ENCODE data around the gene ZNF133. TPM values are rescaled to one million over a fixed set of nuclear protein-coding genes. Genes with fewer than 3 reads are reported as not detected.
A peak's percentile ranks its signal among the peaks of the same experiment; 100 is the strongest.
"Not testable (repeated sequence)": the region's sequence is repeated elsewhere in the genome, so short reads cannot be mapped to it uniquely, and the experiment has no call there.

The ZNF133 gene
- polyA plus RNA-seq, 1 experiment: 13.3 TPM

DNA sequence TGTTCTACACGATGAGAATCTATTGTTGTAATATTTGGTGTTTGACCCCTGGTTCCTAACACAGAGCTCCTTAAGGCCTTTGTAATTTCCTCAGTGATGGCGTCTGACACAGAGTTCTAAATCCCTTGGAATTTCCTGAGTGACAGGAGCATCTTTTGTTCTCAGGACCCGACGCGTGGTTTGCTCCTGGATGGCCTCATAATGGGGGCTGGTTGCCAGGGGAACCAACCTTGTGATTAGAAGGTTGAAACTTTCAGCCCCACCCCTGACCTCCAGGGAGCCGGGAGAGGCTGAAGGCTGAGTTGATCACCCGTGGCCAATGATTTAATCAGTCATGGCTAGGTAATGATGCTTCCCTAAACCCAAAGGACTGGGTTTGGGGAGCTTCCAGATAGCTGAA is 20.5 kb upstream of the ZNF133 start:
- CTCF ChIA-PET: interaction anchor here (2.0 kb wide), 1 partner anchor 8 kb away, joined by 11 read pairs; no protein-coding TSS in a partner anchor
- DNase-seq (ENCODE audit: low read depth, low spot score): no peak
- POLR2A ChIA-PET: no interaction called here
- H3K9me3 ChIP-seq (ENCODE audit: control insufficient read depth, insufficient read depth, low read length): no peaks in the 10 kb centered on the region
- no peak overlapping the region for H3K4me3 ChIP-seq (ENCODE audit: low read depth, low read length)
- TF ChIP-seq, protein P1, sequence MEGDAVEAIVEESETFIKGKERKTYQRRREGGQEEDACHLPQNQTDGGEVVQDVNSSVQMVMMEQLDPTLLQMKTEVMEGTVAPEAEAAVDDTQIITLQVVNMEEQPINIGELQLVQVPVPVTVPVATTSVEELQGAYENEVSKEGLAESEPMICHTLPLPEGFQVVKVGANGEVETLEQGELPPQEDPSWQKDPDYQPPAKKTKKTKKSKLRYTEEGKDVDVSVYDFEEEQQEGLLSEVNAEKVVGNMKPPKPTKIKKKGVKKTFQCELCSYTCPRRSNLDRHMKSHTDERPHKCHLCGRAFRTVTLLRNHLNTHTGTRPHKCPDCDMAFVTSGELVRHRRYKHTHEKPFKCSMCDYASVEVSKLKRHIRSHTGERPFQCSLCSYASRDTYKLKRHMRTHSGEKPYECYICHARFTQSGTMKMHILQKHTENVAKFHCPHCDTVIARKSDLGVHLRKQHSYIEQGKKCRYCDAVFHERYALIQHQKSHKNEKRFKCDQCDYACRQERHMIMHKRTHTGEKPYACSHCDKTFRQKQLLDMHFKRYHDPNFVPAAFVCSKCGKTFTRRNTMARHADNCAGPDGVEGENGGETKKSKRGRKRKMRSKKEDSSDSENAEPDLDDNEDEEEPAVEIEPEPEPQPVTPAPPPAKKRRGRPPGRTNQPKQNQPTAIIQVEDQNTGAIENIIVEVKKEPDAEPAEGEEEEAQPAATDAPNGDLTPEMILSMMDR (IDR thresholded peaks at IDR 0.05; ENCODE audit: low read depth, low read length): no peak
- no peak overlapping the region for H3K27ac ChIP-seq (ENCODE audit: low read depth, low read length)
- H3K27me3 ChIP-seq (ENCODE audit: control insufficient read depth, insufficient read depth, low read length): peaks cover 10% of the 10 kb centered on the region

DNA sequence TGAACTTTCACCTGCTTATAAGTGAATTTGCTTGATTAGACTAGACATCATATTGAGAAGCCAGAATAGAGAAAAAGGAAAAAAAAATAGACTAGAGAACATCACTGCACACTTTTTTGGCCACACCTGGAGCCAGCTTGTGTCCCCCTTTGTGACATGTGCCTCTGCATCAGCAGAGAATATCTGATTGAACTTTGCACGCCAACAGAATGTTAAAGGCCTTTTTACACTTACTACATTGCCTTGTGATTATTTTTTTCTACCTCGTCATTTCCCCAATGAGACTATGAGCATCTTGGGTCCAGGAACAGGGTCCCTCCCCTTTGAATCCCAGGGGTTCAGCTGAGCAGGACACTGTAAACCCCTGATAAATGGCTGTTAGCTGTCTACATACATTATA is 17.2 kb upstream of the ZNF133 start:
- Histone ChIP-seq H3K9me3 (ENCODE audit: control insufficient read depth, insufficient read depth, low read length) (no peaks in the 10 kb centered on the region), H3K27me3 (ENCODE audit: control insufficient read depth, insufficient read depth, low read length) (peaks cover 12% of the 10 kb centered on the region), H3K4me3 (ENCODE audit: low read depth, low read length) (no peak overlapping the region), H3K27ac (ENCODE audit: low read depth, low read length) (no peak overlapping the region)
- TF ChIP-seq, protein P1 (IDR thresholded peaks at IDR 0.05; ENCODE audit: low read depth, low read length): no peak
- ChIA-PET CTCF (no interaction called here), POLR2A (no interaction called here)
- DNase-seq (ENCODE audit: low read depth, low spot score): no peak

DNA sequence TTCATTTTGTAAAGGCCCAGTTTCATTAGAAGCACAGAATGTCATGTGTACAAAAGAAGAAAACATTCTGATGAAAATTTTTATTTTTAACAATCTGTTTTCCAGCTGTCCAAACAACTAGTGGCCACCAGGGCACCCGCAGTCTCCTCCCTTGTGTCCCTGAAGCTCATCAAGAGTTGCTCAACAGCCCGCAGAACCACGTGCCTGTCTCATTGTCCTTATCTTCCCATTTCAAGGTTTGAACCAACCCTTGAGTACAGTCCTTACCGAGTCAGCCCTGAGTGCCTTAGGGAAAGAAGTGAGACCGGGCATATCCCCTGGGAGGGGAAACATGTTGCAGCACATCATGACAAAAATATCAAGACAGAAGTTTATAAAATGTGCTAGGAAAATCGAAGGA is 15.9 kb upstream of the ZNF133 start:
- CTCF ChIA-PET: interaction anchor here (0.9 kb wide), 1 partner anchor 17 kb away, joined by 3 read pairs; no protein-coding TSS in a partner anchor
- no peak overlapping the region for H3K27ac ChIP-seq (ENCODE audit: low read depth, low read length)
- no peak overlapping the region for H3K4me3 ChIP-seq (ENCODE audit: low read depth, low read length)
- TF ChIP-seq, protein P1 (IDR thresholded peaks at IDR 0.05; ENCODE audit: low read depth, low read length): peak; percentile 21; the same call in 1 of the 2 replicates
- POLR2A ChIA-PET: no interaction called here
- H3K27me3 ChIP-seq (ENCODE audit: control insufficient read depth, insufficient read depth, low read length): peaks cover 12% of the 10 kb centered on the region
- no peak for DNase-seq (ENCODE audit: low read depth, low spot score)
- H3K9me3 ChIP-seq (ENCODE audit: control insufficient read depth, insufficient read depth, low read length): no peaks in the 10 kb centered on the region

DNA sequence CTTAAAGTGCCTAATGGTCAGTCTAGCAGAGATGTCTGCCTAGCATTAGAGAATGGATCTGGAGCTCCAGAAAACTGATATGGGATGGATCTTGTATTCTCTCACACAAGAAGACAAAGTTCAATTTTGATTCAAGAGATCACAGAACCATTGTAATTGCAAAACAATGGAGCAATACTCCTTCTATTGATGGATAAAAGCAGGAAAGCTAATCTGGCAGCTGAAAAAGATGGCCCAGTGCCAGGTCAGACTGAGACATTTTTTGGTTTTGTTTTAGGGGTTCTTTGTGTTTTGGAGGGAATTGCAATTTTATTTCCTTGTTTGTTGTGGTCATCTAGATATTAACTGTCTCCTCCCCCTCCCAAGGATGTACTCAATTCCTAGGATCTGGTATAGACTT is 14.6 kb upstream of the ZNF133 start:
- Histone ChIP-seq H3K4me3 (ENCODE audit: low read depth, low read length) (no peak overlapping the region), H3K9me3 (ENCODE audit: control insufficient read depth, insufficient read depth, low read length) (no peaks in the 10 kb centered on the region), H3K27ac (ENCODE audit: low read depth, low read length) (no peak overlapping the region), H3K27me3 (ENCODE audit: control insufficient read depth, insufficient read depth, low read length) (peaks cover 6% of the 10 kb centered on the region)
- TF ChIP-seq, protein P1 (IDR thresholded peaks at IDR 0.05; ENCODE audit: low read depth, low read length): no peak
- POLR2A ChIA-PET: no interaction called here
- DNase-seq (ENCODE audit: low read depth, low spot score): no peak
- CTCF ChIA-PET: no interaction called here

DNA sequence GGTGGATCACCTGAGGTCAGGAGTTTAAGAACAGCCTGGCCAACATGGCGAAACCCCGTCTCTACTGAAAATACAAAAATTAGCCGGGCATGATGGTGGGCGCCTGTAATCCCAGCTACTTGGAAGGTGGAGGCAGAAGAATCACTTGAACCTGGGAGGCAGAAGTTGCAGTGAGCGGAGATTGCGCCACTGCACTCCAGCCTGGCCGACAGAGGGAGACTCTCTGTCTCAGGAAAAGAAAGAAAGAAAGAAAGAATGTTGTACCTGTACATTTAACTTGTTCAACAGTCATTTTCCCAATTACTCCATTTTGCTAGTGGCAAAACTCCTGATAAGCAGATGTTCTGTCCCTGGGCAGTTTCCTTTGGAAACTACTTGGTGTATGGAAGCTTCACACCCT is 12.4 kb upstream of the ZNF133 start:
- H3K4me3 ChIP-seq (ENCODE audit: low read depth, low read length); H3K27me3 ChIP-seq (ENCODE audit: control insufficient read depth, insufficient read depth, low read length); POLR2A ChIA-PET; DNase-seq (ENCODE audit: low read depth, low spot score); H3K27ac ChIP-seq (ENCODE audit: low read depth, low read length); H3K9me3 ChIP-seq (ENCODE audit: control insufficient read depth, insufficient read depth, low read length): not testable (repeated sequence)
- CTCF ChIA-PET: interaction anchor here (0.5 to 2.5 kb wide), 19 partner anchors 8 to 833 kb away, joined by 3 to 15 read pairs (median 4); partner anchors contain the start of gene ZNF133
